PC-3 (cell line): ENCODE results near the gene PCP4L1.

Source experiments
- EZH2phosphoT487 ChIP-seq: fragments of 300-600 bp; sonication (generic); IDR thresholded peaks from 2 replicates; pipeline ENCODE4 v1.6.1; 2018; ENCODE audit warnings: mild to moderate bottlenecking, antibody characterized with exemption, low read length, borderline replicate concordance
- TF ChIP-seq, protein P1 (sequence below): fragments of 300-600 bp; sonication (generic); conservative IDR thresholded peaks from 2 replicates; pipeline ENCODE4 v1.5.1; 2017; ENCODE audit warnings: antibody characterized with exemption, low read depth, mild to moderate bottlenecking, low read length

DNA sequence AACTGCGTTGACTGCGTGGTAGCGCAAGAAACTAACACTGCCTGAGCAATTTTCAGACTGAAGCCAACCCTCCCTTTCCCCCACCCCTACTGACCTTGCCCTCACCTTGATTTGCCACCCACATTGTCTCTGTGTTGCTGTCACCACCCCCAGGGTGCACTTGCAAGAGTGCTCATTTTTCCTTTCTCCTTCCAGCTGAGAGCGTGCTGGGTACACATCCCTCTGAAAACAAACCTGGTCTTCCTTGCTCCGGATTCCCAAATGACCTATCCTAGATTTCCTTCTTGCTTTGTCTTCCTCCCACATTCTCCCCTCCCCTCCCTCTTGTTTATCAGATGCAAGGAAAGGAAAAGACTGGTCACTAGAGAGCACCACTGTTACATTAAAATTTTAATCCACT lies 27.0 kb downstream of the PCP4L1 start:
- TF ChIP-seq, protein P1, sequence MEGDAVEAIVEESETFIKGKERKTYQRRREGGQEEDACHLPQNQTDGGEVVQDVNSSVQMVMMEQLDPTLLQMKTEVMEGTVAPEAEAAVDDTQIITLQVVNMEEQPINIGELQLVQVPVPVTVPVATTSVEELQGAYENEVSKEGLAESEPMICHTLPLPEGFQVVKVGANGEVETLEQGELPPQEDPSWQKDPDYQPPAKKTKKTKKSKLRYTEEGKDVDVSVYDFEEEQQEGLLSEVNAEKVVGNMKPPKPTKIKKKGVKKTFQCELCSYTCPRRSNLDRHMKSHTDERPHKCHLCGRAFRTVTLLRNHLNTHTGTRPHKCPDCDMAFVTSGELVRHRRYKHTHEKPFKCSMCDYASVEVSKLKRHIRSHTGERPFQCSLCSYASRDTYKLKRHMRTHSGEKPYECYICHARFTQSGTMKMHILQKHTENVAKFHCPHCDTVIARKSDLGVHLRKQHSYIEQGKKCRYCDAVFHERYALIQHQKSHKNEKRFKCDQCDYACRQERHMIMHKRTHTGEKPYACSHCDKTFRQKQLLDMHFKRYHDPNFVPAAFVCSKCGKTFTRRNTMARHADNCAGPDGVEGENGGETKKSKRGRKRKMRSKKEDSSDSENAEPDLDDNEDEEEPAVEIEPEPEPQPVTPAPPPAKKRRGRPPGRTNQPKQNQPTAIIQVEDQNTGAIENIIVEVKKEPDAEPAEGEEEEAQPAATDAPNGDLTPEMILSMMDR: no peak
- no peak for TF ChIP-seq EZH2phosphoT487
